A204.1 (cell line): ENCODE results near the gene MAL.

Source experiments
- FAIRE-seq: peaks from 2 replicates; lab custom pipeline; 2012; peaks lifted over from hg19 to GRCh38; lab: Jason Lieb, UNC

Gene MAL

GRCh38 chr2:94996305-94997100, 29.0 kb upstream of the MAL start:
- FAIRE-seq, result no peak

- no peak for FAIRE-seq
Observed at GRCh38 chr2:94997981-94998930, 27.3 kb upstream of the MAL start.

- no peak for FAIRE-seq
Observed at GRCh38 chr2:94999431-94999883, 26.1 kb upstream of the MAL start.

GRCh38 chr2:95001051-95001562, 24.4 kb upstream of the MAL start:
- FAIRE-seq, result no peak

GRCh38 chr2:95001701-95002100, 23.8 kb upstream of the MAL start:
- no peak for FAIRE-seq

- FAIRE-seq, result no peak
Observed at GRCh38 chr2:95002498-95002897, 23.0 kb upstream of the MAL start.

- FAIRE-seq, result no peak
Observed at GRCh38 chr2:95004287-95004686, 21.2 kb upstream of the MAL start.

GRCh38 chr2:95004711-95005110, 20.8 kb upstream of the MAL start:
- no peak for FAIRE-seq

- FAIRE-seq, result no peak
Observed at GRCh38 chr2:95005726-95006125, 19.8 kb upstream of the MAL start.

- no peak for FAIRE-seq
Observed at GRCh38 chr2:95006588-95006987, 18.9 kb upstream of the MAL start.

- FAIRE-seq, result no peak
Observed at GRCh38 chr2:95007031-95007609, 18.4 kb upstream of the MAL start.

GRCh38 chr2:95007822-95008221, 17.7 kb upstream of the MAL start:
- no peak for FAIRE-seq

- FAIRE-seq, result no peak
Observed at GRCh38 chr2:95008306-95008705, 17.2 kb upstream of the MAL start.

- FAIRE-seq, result no peak
Observed at GRCh38 chr2:95008996-95009395, 16.5 kb upstream of the MAL start.

- FAIRE-seq, result no peak
Observed at GRCh38 chr2:95009412-95009811, 16.1 kb upstream of the MAL start.

- FAIRE-seq, result no peak
Observed at GRCh38 chr2:95010126-95010525, 15.4 kb upstream of the MAL start.

GRCh38 chr2:95010718-95011117, 14.8 kb upstream of the MAL start:
- FAIRE-seq, result no peak

GRCh38 chr2:95012881-95013550, 12.5 kb upstream of the MAL start:
- no peak for FAIRE-seq

- no peak for FAIRE-seq
Observed at GRCh38 chr2:95013726-95014125, 11.8 kb upstream of the MAL start.

GRCh38 chr2:95014126-95014708, 11.3 kb upstream of the MAL start:
- FAIRE-seq, result no peak

- FAIRE-seq, result no peak
Observed at GRCh38 chr2:95015261-95015912, 10.1 kb upstream of the MAL start.
